Gastrocnemius medialis (tissue), 4 donors: ENCODE results near the gene ISCA2.

Experiments used
- CTCF ChIP-seq, 5 experiments: fragments of 450-650 bp in 3 of 5; fragments of 200-600 bp in 2 of 5; sonication (generic) in 2 of 5; IDR thresholded peaks in 4 of 5; conservative IDR thresholded peaks in 1 of 5; 1 replicate in 4 of 5; 2 replicates in 1 of 5; pipeline ENCODE4 v1.5.1; 2016 to 2019; ENCODE audit warnings: antibody characterized with exemption in 5 of 5, mild to moderate bottlenecking in 3 of 5, moderate library complexity in 3 of 5
- POLR2A ChIP-seq, 2 donors: fragments of 450-650 bp; IDR thresholded peaks; one replicate each; pipeline ENCODE4 v1.6.1; 2017; ENCODE audit warnings: antibody characterized with exemption in 2 of 2, mild to moderate bottlenecking in 2 of 2, moderate library complexity in 2 of 2

- no peak for TF ChIP-seq POLR2A (IDR thresholded peaks at IDR 0.05)
- TF ChIP-seq CTCF (IDR thresholded peaks at IDR 0.05 in 4 of 5, conservative IDR thresholded peaks at IDR 0.05 in 1 of 5) = no peak
Observed at GRCh38 chr14:74510223-74510931, 16.8 kb downstream of the ISCA2 start.
